Measurements from ENCODE around the gene HEATR5A. TPM values are rescaled to one million over a fixed set of nuclear protein-coding genes. Genes with fewer than 3 reads are reported as not detected.

Gene HEATR5A
- total and polyA plus RNA-seq, 2 of the 13 experiments (the other 11 are each of a cell fraction or from before 2014, with no cell fraction given) = 36.4 to 105 TPM

DNA sequence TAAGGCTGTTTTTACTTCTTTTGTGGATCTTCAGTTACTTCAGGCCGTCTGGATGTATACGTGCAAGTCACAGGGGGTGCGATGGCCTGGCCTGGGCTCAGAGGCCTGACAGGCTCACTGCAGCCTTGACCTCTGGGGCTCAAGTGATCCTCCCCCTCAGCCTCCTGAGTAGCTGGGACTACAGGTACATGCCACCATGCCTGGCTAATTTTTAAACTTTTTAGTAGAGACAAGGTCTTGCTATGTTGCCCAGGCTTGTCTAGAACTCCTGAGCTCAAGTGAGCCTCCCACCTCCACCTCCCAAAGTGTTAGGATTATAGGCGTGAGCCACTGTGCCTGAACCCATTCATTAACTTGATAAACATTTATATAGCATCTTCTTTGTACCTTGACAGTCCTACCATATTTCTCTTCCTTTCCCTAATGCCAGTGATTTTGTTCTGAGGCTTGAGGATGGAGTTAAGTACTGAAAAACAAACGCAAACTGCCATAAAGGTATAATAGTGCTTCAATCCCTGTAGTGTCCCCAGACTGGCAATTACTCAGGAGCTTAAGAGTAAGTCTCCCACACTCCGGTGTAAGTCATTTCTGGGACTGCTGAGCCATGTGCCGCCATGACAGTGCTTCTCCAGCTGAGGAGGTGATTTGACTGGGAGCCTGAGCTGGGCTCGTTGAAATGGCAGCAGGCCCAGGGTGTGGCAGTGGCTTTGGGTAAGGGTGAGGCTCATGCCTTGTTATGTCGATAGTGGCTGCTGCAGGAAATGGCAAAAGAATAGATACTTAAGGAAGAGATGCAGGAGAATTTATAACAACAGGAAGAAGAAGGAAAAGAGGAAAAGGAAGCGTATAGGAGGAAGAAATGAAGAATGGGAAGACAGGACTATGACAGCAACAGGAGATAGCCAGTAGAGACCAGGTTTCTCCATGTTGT is 169.1 kb downstream of the HEATR5A start (continued):
- TF ChIP-seq ZNF460 (CRISPR knock-in tag; IDR thresholded peaks at IDR 0.05; ENCODE audit: borderline replicate concordance) (peak; percentile 91), HOXA5 (CRISPR knock-in tag; IDR thresholded peaks at IDR 0.05) (peak; percentile 47; the same call in 1 of the 2 replicates), ZBTB40 (IDR thresholded peaks at IDR 0.05) (no peak), ZBTB40 (CRISPR knock-in tag; IDR thresholded peaks at IDR 0.05) (peak; percentile 33; the same call in 1 of the 2 replicates), CEBPB (IDR thresholded peaks at IDR 0.05; ENCODE audit: borderline replicate concordance, low read depth, low read length) (no peak), MIXL1 (CRISPR knock-in tag; IDR thresholded peaks at IDR 0.05) (peak; percentile 76; the same call in 1 of the 2 replicates), ZBTB25 (CRISPR knock-in tag; IDR thresholded peaks at IDR 0.05) (no peak; the same call in 1 of the 2 replicates)
- TF ChIP-seq, protein P1, sequence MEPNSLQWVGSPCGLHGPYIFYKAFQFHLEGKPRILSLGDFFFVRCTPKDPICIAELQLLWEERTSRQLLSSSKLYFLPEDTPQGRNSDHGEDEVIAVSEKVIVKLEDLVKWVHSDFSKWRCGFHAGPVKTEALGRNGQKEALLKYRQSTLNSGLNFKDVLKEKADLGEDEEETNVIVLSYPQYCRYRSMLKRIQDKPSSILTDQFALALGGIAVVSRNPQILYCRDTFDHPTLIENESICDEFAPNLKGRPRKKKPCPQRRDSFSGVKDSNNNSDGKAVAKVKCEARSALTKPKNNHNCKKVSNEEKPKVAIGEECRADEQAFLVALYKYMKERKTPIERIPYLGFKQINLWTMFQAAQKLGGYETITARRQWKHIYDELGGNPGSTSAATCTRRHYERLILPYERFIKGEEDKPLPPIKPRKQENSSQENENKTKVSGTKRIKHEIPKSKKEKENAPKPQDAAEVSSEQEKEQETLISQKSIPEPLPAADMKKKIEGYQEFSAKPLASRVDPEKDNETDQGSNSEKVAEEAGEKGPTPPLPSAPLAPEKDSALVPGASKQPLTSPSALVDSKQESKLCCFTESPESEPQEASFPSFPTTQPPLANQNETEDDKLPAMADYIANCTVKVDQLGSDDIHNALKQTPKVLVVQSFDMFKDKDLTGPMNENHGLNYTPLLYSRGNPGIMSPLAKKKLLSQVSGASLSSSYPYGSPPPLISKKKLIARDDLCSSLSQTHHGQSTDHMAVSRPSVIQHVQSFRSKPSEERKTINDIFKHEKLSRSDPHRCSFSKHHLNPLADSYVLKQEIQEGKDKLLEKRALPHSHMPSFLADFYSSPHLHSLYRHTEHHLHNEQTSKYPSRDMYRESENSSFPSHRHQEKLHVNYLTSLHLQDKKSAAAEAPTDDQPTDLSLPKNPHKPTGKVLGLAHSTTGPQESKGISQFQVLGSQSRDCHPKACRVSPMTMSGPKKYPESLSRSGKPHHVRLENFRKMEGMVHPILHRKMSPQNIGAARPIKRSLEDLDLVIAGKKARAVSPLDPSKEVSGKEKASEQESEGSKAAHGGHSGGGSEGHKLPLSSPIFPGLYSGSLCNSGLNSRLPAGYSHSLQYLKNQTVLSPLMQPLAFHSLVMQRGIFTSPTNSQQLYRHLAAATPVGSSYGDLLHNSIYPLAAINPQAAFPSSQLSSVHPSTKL (CRISPR knock-in tag; IDR thresholded peaks at IDR 0.05) = peak; percentile 83
